ENCODE data around the gene MIR17HG.
A peak's percentile ranks its signal among the peaks of the same experiment; 100 is the strongest.

MIR17HG gene

GRCh38 chr13:91347996-91348905 is 764 bp downstream of the MIR17HG start:
- H3F3A ChIP-seq (ENCODE audit: insufficient read depth), result peaks cover 62% of the 10 kb centered on the region
- H3K27me3 ChIP-seq (ENCODE audit: low read length), result no peaks in the 10 kb centered on the region
- peak overlapping the region; percentile 88 for H3K27ac ChIP-seq (ENCODE audit: low read depth, low read length)

GRCh38 chr13:91348906-91349435 is 1.5 kb downstream of the MIR17HG start:
- Histone ChIP-seq H3K9me2 (replicated peaks; ENCODE audit: insufficient read depth, low read length) (no peaks in the 10 kb centered on the region), H2AFZ (ENCODE audit: low read depth, low read length, severe bottlenecking) (peak overlapping the region; percentile 23), H3K4me3 (ENCODE audit: insufficient read depth, low read length, poor library complexity, severe bottlenecking) (peak overlapping the region; percentile 97), H3K27me3 (ENCODE audit: low read length) (no peaks in the 10 kb centered on the region), H3K4me2 (ENCODE audit: low read depth, low read length, poor library complexity, severe bottlenecking) (peak overlapping the region; percentile 90), H3F3A (ENCODE audit: insufficient read depth) (peaks cover 69% of the 10 kb centered on the region), H3K79me2 (ENCODE audit: insufficient read depth, low read length) (peaks cover 51% of the 10 kb centered on the region), H3K9me3 (ENCODE audit: insufficient read depth, low read length) (no peaks in the 10 kb centered on the region), H4K20me1 (ENCODE audit: low read depth, low read length) (peaks cover 45% of the 10 kb centered on the region), H3K27ac (ENCODE audit: low read depth, low read length) (peak overlapping the region; percentile 88), H3K36me3 (ENCODE audit: low read length) (peaks cover 46% of the 10 kb centered on the region), H3K9ac (ENCODE audit: low read length) (peak overlapping the region; percentile 93)
- TF ChIP-seq EZH2phosphoT487 (conservative IDR thresholded peaks at IDR 0.05; ENCODE audit: low read length), result no peak
- TF ChIP-seq CTCF (IDR thresholded peaks at IDR 0.05; ENCODE audit: insufficient read depth, low read length, poor library complexity, severe bottlenecking), result peak; percentile 59

More at GRCh38 chr13:91347996-91348905, 764 bp downstream of the MIR17HG start:
- Histone ChIP-seq H3K4me2 (ENCODE audit: low read depth, low read length, poor library complexity, severe bottlenecking) (peak overlapping the region; percentile 52), H3K79me2 (ENCODE audit: insufficient read depth, low read length) (peaks cover 46% of the 10 kb centered on the region), H3K9me2 (replicated peaks; ENCODE audit: insufficient read depth, low read length) (no peaks in the 10 kb centered on the region), H3K4me3 (ENCODE audit: insufficient read depth, low read length, poor library complexity, severe bottlenecking) (peak overlapping the region; percentile 97), H2AFZ (ENCODE audit: low read depth, low read length, severe bottlenecking) (no peak overlapping the region), H3K9me3 (ENCODE audit: insufficient read depth, low read length) (no peaks in the 10 kb centered on the region), H3K9ac (ENCODE audit: low read length) (peak overlapping the region; percentile 93), H4K20me1 (ENCODE audit: low read depth, low read length) (peaks cover 38% of the 10 kb centered on the region), H3K36me3 (ENCODE audit: low read length) (peaks cover 39% of the 10 kb centered on the region)
- TF ChIP-seq CTCF (IDR thresholded peaks at IDR 0.05; ENCODE audit: insufficient read depth, low read length, poor library complexity, severe bottlenecking) (no peak), EZH2phosphoT487 (conservative IDR thresholded peaks at IDR 0.05; ENCODE audit: low read length) (no peak)

- Histone ChIP-seq H3K36me3 (ENCODE audit: low read length) (peaks cover 59% of the 10 kb centered on the region), H3K79me2 (ENCODE audit: insufficient read depth, low read length) (peaks cover 52% of the 10 kb centered on the region), H3K4me3 (ENCODE audit: insufficient read depth, low read length, poor library complexity, severe bottlenecking) (peak overlapping the region; percentile 97), H3F3A (ENCODE audit: insufficient read depth) (peaks cover 82% of the 10 kb centered on the region), H3K4me2 (ENCODE audit: low read depth, low read length, poor library complexity, severe bottlenecking) (peak overlapping the region; percentile 90), H4K20me1 (ENCODE audit: low read depth, low read length) (peaks cover 58% of the 10 kb centered on the region), H3K9me2 (replicated peaks; ENCODE audit: insufficient read depth, low read length) (no peaks in the 10 kb centered on the region), H3K9me3 (ENCODE audit: insufficient read depth, low read length) (no peaks in the 10 kb centered on the region), H3K9ac (ENCODE audit: low read length) (peak overlapping the region; percentile 93), H3K27ac (ENCODE audit: low read depth, low read length) (peak overlapping the region; percentile 88), H2AFZ (ENCODE audit: low read depth, low read length, severe bottlenecking) (no peak overlapping the region), H3K27me3 (ENCODE audit: low read length) (no peaks in the 10 kb centered on the region)
- TF ChIP-seq EZH2phosphoT487 (conservative IDR thresholded peaks at IDR 0.05; ENCODE audit: low read length) (no peak), CTCF (IDR thresholded peaks at IDR 0.05; ENCODE audit: insufficient read depth, low read length, poor library complexity, severe bottlenecking) (no peak)
Observed at GRCh38 chr13:91349992-91350911, 2.8 kb downstream of the MIR17HG start.

Measured in SU-DHL-6 (cell line).